HepG2 (cell line): ENCODE results near the gene SLC22A23. TPM values are rescaled to one million over a fixed set of nuclear protein-coding genes. Genes with fewer than 3 reads are reported as not detected.
A peak's percentile ranks its signal among the peaks of the same experiment; 100 is the strongest.

Experiments used
- ATAC-seq: fragments of 200-7000 bp; cut with Tn5 transposase; 3 replicates; pipeline ENCODE4 v1.9.1; 2020; ENCODE audit warnings: mild to moderate bottlenecking, moderate library complexity
- BruUV-seq: library from RNA; stranded (reverse); fragments of 400-500 nt; replicated peaks from 2 replicates; lab custom pipeline; 2021; lab: Mats Ljungman, UMichigan
- CTCF ChIA-PET: fragments of 300-600 bp; formaldehyde crosslinking; extraction: SDS; loops from one replicate; lab custom pipeline; 2021; ENCODE audit warnings: low total read pairs, inconsistent platforms, low intra/inter-chr PET ratio; lab: Yijun Ruan, JAX
- POLR2A ChIA-PET: fragments of 350-600 bp; sonication (Branson Sonifier 250); formaldehyde crosslinking; loops from one replicate; lab custom pipeline; 2020; ENCODE audit warnings: antibody characterized with exemption, inconsistent platforms; lab: Yijun Ruan, JAX
- DNase-seq: peaks from one replicate; pipeline ENCODE4 v3.0.0-alpha.2; 2015; ENCODE audit warnings: low spot score
- FAIRE-seq: peaks from 3 replicates; lab custom pipeline; 2011; peaks lifted over from hg19 to GRCh38; lab: Jason Lieb, UNC
- H2AFZ ChIP-seq: one replicate; pipeline ENCODE4 v1.6.1; 2011; ENCODE audit warnings: low read length, inconsistent platforms
- H3K27ac ChIP-seq: fragments of 300-600 bp; 3 replicates; pipeline ENCODE4 v1.8.0; 2011; ENCODE audit warnings: mixed run types, mild to moderate bottlenecking, mixed read lengths, low read length, inconsistent platforms; ENCODE audit not compliant: insufficient read depth; ENCODE audit errors: extremely low read length
- H3K27me3 ChIP-seq, 2 experiments: fragments of 200-600 bp in 1 of 2; 2 replicates in 1 of 2; 3 replicates in 1 of 2; pipeline versions ENCODE4 v1.6.0 to v1.8.0; 2011; ENCODE audit warnings: low read length in 2 of 2, mild to moderate bottlenecking in 2 of 2, moderate library complexity in 2 of 2, inconsistent platforms in 1 of 2; ENCODE audit not compliant: insufficient read depth in 2 of 2, control insufficient read depth in 1 of 2
- H3K36me3 ChIP-seq, 2 experiments: fragments of 200-600 bp in 1 of 2; replicated peaks in 1 of 2; 2 replicates in 1 of 2; 3 replicates in 1 of 2; pipeline versions ENCODE4 v1.5.1 to v1.8.0; 2011; ENCODE audit warnings: low read length in 2 of 2, inconsistent platforms in 1 of 2; ENCODE audit not compliant: insufficient read depth in 2 of 2, control insufficient read depth in 1 of 2
- H3K4me1 ChIP-seq: 2 replicates; pipeline ENCODE4 v1.5.1; 2012; ENCODE audit warnings: low read length, inconsistent platforms; ENCODE audit not compliant: insufficient read depth
- H3K4me2 ChIP-seq: 2 replicates; pipeline ENCODE4 v1.6.0; 2011; ENCODE audit warnings: low read depth, low read length, inconsistent platforms
- H3K4me3 ChIP-seq, 3 experiments: fragments of 200-600 bp in 1 of 3; sonication (generic), shearing (Covaris generic) in 1 of 3; replicated peaks in 1 of 3; 2 replicates each; pipeline ENCODE4 v1.5.1; 2011 to 2016; ENCODE audit warnings: low read length in 3 of 3, inconsistent platforms in 2 of 3, low read depth in 2 of 3, mild to moderate bottlenecking in 2 of 3, control low read depth in 1 of 3, mixed read lengths in 1 of 3; ENCODE audit not compliant: insufficient read depth in 1 of 3
- H3K79me2 ChIP-seq: one replicate; pipeline ENCODE4 v1.6.1; 2011; ENCODE audit warnings: low read length, inconsistent platforms; ENCODE audit not compliant: insufficient read depth
- H3K9ac ChIP-seq: 2 replicates; pipeline ENCODE4 v1.6.0; 2011; ENCODE audit warnings: mild to moderate bottlenecking, low read depth, low read length, inconsistent platforms; ENCODE audit not compliant: insufficient read depth
- H3K9me3 ChIP-seq: 2 replicates; pipeline ENCODE4 v1.5.1; 2012; ENCODE audit warnings: mild to moderate bottlenecking, low read length
- H4K20me1 ChIP-seq: 2 replicates; pipeline ENCODE4 v1.6.0; 2011; ENCODE audit warnings: inconsistent platforms, mild to moderate bottlenecking, low read length, moderate library complexity; ENCODE audit not compliant: insufficient read depth
- MAFK ChIP-seq, 2 experiments: IDR thresholded peaks in 1 of 2; conservative IDR thresholded peaks in 1 of 2; 2 replicates each; pipeline ENCODE4 v1.6.1; 2011; ENCODE audit warnings: improper control_type of control experiment in 2 of 2, low read length in 2 of 2
- TCF7L2 ChIP-seq: IDR thresholded peaks from 2 replicates; pipeline ENCODE4 v1.6.1; 2011; ENCODE audit warnings: mild to moderate bottlenecking, low read depth, low read length, moderate library complexity
- ZNF496 ChIP-seq: sonication (generic); formaldehyde crosslinking; IDR thresholded peaks from 2 replicates; pipeline ENCODE4 v1.8.1; 2023; ENCODE audit warnings: mild to moderate bottlenecking, moderate library complexity, missing genetic modification reagents; ENCODE audit not compliant: insufficient replicate concordance
- WGBS: methylation state at CpG from one replicate; pipeline ENCODE4 v1.1.6; 2017; ENCODE audit warnings: low lambda C conversion rate; 5-methylcytosine and 5-hydroxymethylcytosine counted together
- in situ Hi-C: cut with HindIII; loops from 2 replicates; pipeline ENCODE4 v1.10.0; 2017; ENCODE audit warnings: low pct_unique_long_range_greater_than_20kb; ENCODE audit not compliant: extremely low pct_ligation_motif_present
- intact Hi-C: fragments of 100-400 bp; cut with micrococcal nuclease; formaldehyde crosslinking; loops from one replicate; pipeline ENCODE4 v1.10.0; 2022; ENCODE audit not compliant: unreplicated experiment
- polyA plus RNA-seq, 8 experiments: library from polyadenylated mRNA; depleted of rRNA in 3 of 8; stranded (reverse) in 7 of 8; unstranded in 1 of 8; fragments of >200 nt; fragmentation: Illumina TruSeq in 4 of 8; extraction: Trizol in 4 of 8; gene quantifications; 2 replicates each; pipeline versions ENCODE4 v1.2.1 to v1.2.3, GENCODE V29; 2011 to 2016; ENCODE audit warnings: low read depth in 4 of 8, missing spikeins in 1 of 8, mixed read lengths in 1 of 8; ENCODE audit not compliant: insufficient read depth in 1 of 8
- total RNA-seq, 5 experiments: library from RNA; depleted of rRNA; stranded (reverse); fragments of >200 nt; fragmentation: Illumina TruSeq; extraction: Trizol; gene quantifications; 2 replicates each; pipeline ENCODE4 v1.2.3, GENCODE V29; 2016; ENCODE audit warnings: low read depth in 1 of 5
- TF ChIP-seq, protein P1 (sequence below): sonication (generic); formaldehyde crosslinking; IDR thresholded peaks from 2 replicates; pipeline ENCODE4 v1.4.0; 2020; ENCODE audit warnings: mild to moderate bottlenecking, missing genetic modification reagents

SLC22A23 gene
- total and polyA plus RNA-seq, 2 of the 13 experiments (the other 11 are each of a cell fraction or from before 2014, with no cell fraction given): 11.8 to 17.5 TPM

DNA sequence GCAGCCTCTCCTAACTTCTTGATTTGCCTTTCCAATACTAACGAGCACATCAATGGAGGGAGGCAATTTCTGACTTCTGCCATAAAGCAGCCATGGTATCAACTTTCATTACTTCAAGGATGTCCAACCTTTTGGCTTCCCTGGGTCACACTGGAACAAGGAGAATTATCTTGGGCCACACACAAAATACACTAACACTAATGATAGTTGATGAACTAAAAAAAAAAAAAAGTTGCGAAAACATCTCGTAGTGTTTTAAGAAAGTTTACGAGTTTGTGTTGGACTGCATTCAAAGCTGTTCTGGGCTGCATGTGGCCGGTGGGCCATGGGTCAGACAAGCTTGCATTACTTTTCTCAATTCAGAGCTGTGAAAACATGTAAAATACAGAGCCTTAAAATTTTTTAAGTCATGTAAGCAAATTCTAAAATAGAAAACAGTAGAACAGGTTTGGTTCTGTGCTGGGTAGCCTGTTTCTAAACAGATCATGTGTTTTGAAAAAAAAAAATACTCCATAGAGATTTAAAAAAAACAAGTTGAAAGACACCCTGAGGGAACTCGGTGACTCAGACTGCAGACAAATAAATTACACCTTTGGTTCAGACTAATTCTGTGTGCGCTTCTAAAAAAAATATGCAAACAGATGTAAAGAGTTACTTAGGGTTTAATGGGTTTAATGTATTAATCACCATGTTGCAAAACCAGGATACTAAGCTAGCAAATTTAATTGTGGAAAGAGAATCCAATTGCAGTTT is 43.6 kb upstream of the SLC22A23 start:
- DNase-seq: peak; percentile 42
- Histone ChIP-seq H4K20me1 (no peaks in the 10 kb centered on the region), H2AFZ (no peak overlapping the region), H3K4me2 (no peak overlapping the region), H3K27ac (no peak overlapping the region), H3K27me3 (no peaks in the 10 kb centered on the region), H3K9ac (no peak overlapping the region), H3K9me3 (no peaks in the 10 kb centered on the region), H3K4me1 (peaks cover 62% of the 10 kb centered on the region), H3K36me3 (no peaks in the 10 kb centered on the region), H3K79me2 (no peaks in the 10 kb centered on the region), H3K4me3 (no peak overlapping the region)
- BruUV-seq: no TSS peak
- CTCF ChIA-PET: no interaction called here
- WGBS: 61% methylated on average over 7 of the region's 7 CpGs
- in situ Hi-C loops: loop anchor here (5.0 kb wide), 1 partner anchor 88 kb away; no protein-coding TSS in a partner anchor
- intact Hi-C loops: loop anchor here (5.0 to 10.0 kb wide), 2 partner anchors 43 to 86 kb away; partner anchors contain the start of gene SLC22A23
- POLR2A ChIA-PET: no interaction called here
- ATAC-seq: no peak
- peak; percentile 18 to 31; a peak in 2 of 4 replicates for TF ChIP-seq MAFK (conservative IDR thresholded peaks at IDR 0.05 in 1 of 2, IDR thresholded peaks at IDR 0.05 in 1 of 2; ENCODE audit: low read length in 2 of 2)
- TF ChIP-seq TCF7L2: no peak
- TF ChIP-seq, protein P1, sequence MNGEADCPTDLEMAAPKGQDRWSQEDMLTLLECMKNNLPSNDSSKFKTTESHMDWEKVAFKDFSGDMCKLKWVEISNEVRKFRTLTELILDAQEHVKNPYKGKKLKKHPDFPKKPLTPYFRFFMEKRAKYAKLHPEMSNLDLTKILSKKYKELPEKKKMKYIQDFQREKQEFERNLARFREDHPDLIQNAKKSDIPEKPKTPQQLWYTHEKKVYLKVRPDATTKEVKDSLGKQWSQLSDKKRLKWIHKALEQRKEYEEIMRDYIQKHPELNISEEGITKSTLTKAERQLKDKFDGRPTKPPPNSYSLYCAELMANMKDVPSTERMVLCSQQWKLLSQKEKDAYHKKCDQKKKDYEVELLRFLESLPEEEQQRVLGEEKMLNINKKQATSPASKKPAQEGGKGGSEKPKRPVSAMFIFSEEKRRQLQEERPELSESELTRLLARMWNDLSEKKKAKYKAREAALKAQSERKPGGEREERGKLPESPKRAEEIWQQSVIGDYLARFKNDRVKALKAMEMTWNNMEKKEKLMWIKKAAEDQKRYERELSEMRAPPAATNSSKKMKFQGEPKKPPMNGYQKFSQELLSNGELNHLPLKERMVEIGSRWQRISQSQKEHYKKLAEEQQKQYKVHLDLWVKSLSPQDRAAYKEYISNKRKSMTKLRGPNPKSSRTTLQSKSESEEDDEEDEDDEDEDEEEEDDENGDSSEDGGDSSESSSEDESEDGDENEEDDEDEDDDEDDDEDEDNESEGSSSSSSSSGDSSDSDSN (CRISPR knock-in tag): no peak
- FAIRE-seq: no peak

DNA sequence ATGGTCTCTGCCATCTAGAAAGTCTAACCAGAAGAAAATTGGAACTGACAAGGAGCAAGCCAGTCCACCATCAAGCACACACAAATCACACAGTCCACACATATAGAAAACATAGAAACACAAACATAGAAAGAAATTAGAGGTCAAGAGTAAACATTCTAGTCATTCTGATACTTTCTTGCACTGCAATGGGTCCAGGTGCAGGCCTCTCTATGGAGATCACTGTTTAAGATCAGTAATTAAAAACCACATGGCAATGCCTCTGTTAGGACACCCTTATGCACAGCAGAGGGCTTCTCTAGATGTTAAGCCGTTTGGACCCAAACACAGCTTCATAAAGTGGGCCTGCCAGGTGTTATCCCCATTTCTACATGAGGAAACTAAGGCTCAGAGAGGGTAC is 42.8 kb upstream of the SLC22A23 start:
- 44% methylated on average over 1 of the region's 1 CpG for WGBS
- CTCF ChIA-PET: no interaction called here
- DNase-seq: no peak
- no peaks in the 10 kb centered on the region for H3K27me3 ChIP-seq
- no peak overlapping the region for H3K27ac ChIP-seq
- intact Hi-C loops: loop anchor here (5.0 to 10.0 kb wide), 2 partner anchors 42 to 85 kb away; partner anchors contain the start of gene SLC22A23
- no peak overlapping the region for H3K9ac ChIP-seq
- H3K9me3 ChIP-seq: no peaks in the 10 kb centered on the region
- no TSS peak for BruUV-seq
- H3K79me2 ChIP-seq: no peaks in the 10 kb centered on the region
- in situ Hi-C loops: loop anchor here (5.0 kb wide), 1 partner anchor 87 kb away; no protein-coding TSS in a partner anchor
- no peak overlapping the region for H3K4me2 ChIP-seq
- POLR2A ChIA-PET: no interaction called here
- H3K36me3 ChIP-seq: no peaks in the 10 kb centered on the region
- no peak for TF ChIP-seq ZNF496 (CRISPR knock-in tag)
- TF ChIP-seq, all 625 proteins: peak for 0
- H2AFZ ChIP-seq: no peak overlapping the region
- H4K20me1 ChIP-seq: no peaks in the 10 kb centered on the region
- H3K4me1 ChIP-seq: peaks cover 60% of the 10 kb centered on the region
- FAIRE-seq: no peak
- no peak overlapping the region for H3K4me3 ChIP-seq
- ATAC-seq: no peak
